IPS-15b (cell line): ENCODE data around the gene TAS2R31.
"Not testable (repeated sequence)": the region's sequence is repeated elsewhere in the genome, so short reads cannot be mapped to it uniquely, and the experiment has no call there.

Experiments used
- H3K27me3 ChIP-seq: one replicate; pipeline ENCODE4 v1.6.1; 2013; ENCODE audit warnings: low read length; ENCODE audit not compliant: control insufficient read depth, insufficient read depth
- H3K36me3 ChIP-seq: one replicate; pipeline ENCODE4 v1.6.1; 2013; ENCODE audit warnings: low read length; ENCODE audit not compliant: control insufficient read depth, insufficient read depth
- H3K4me1 ChIP-seq: one replicate; pipeline ENCODE4 v1.6.1; 2013; ENCODE audit warnings: mild to moderate bottlenecking, low read length; ENCODE audit not compliant: control insufficient read depth, insufficient read depth
- H3K4me3 ChIP-seq: one replicate; pipeline ENCODE4 v1.5.1; 2013; ENCODE audit warnings: low read depth, low read length
- H3K9ac ChIP-seq: one replicate; pipeline ENCODE4 v1.6.1; 2013; ENCODE audit warnings: low read depth, mild to moderate bottlenecking, low read length
- H3K9me3 ChIP-seq: one replicate; pipeline ENCODE4 v1.6.1; 2013; ENCODE audit warnings: mild to moderate bottlenecking, low read length; ENCODE audit not compliant: control insufficient read depth, insufficient read depth

The TAS2R31 gene, protein sequence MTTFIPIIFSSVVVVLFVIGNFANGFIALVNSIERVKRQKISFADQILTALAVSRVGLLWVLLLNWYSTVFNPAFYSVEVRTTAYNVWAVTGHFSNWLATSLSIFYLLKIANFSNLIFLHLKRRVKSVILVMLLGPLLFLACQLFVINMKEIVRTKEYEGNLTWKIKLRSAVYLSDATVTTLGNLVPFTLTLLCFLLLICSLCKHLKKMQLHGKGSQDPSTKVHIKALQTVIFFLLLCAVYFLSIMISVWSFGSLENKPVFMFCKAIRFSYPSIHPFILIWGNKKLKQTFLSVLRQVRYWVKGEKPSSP

DNA sequence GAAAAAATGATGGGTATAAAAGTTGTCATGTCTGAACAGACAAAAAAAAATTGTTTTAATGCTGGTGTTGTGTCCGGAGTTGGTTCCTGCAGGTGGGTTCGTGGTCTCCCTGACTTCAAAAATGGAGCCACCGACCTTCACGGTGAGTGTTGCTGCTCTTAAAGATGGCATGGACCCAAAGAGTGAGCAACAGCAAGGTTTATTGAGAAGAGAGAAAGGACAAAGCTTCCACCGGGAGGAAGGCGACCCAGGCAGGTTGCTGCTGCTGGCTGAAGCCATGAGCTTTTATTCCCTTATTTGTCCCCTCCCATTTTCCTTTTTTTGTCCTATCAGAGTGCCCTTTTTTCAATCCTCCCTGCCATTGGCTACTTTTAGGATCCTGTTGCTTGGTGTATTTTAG is at the start of gene TAS2R31:
Gene TAS2R31, minus strand, starts transcription at position 101 of the 400 bp plus-strand sequence. Its CDS starts 72 bp downstream, at position 29.
- Histone ChIP-seq H3K9me3 (no peaks in the 10 kb centered on the region), H3K9ac (no peak within 1 kb of the TSS), H3K36me3 (no peaks in the 10 kb centered on the region), H3K4me1 (no peaks in the 10 kb centered on the region), H3K4me3 (no peak within 1 kb of the TSS), H3K27me3 (no peaks in the 10 kb centered on the region)

DNA sequence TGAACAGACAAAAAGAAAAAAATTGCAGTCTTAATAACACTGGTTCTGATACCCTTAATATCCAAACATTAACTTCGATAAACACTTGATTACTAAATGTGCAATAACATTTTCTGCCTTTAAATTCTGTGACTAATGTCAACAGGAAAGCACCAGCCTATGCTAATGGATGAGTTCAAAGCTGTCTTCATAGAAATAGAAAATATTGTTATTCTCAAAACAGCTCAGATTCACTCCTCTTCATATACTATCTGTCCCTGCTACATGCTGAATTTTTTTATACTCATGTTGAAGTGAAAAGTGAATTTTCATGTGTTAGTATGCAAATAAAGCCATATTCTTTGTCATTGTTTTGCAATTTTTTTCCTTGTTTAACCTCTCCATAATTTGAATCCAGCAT is 47.0 kb upstream of the TAS2R31 start:
- H3K4me1 ChIP-seq, result no peaks in the 10 kb centered on the region
- no peak overlapping the region for H3K4me3 ChIP-seq
- H3K36me3 ChIP-seq, result no peaks in the 10 kb centered on the region
- H3K9me3 ChIP-seq, result no peaks in the 10 kb centered on the region
- H3K27me3 ChIP-seq, result no peaks in the 10 kb centered on the region
- H3K9ac ChIP-seq, result no peak overlapping the region

DNA sequence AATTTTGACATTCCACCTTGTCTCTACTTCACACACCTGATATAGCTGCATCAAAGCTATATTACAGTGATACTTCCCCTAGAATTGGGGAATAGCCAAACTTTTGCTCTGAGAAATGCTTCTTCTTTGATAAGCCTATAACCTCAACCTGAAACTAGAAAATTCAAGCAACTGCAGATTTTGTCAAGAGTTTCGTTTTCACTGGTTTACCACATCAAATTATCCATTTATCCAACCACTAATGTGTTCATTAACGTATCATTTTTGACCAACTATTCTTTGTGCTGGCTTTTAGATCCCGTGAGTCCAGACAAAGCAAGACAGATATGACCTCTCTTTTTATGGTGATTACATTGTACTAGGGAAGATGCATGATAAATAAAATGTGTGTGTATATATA is 44.4 kb upstream of the TAS2R31 start:
- Histone ChIP-seq H3K36me3 (no peaks in the 10 kb centered on the region), H3K9ac (no peak overlapping the region), H3K4me1 (peaks cover 8% of the 10 kb centered on the region), H3K4me3 (no peak overlapping the region), H3K27me3 (peaks cover 2% of the 10 kb centered on the region), H3K9me3 (no peaks in the 10 kb centered on the region)

DNA sequence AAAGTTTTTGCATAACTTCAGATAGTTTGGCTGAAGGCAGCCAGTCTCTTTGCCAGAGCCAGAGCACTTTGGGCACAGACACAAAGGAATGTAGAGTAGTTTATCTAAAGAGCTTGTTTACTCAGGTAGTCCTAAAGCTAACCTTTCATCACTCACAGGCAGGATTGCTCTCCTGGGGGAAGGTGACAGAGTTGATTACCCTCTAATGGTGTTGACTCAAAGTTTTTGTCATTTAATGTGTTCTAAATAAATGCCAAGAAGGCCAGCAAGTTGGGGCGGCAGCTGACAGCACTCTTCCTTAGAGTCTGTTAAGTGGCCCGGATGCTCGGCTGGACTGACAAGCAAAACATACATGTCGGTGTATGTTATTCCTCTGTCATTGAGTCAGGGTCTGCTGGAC is 40.2 kb upstream of the TAS2R31 start:
- Histone ChIP-seq H3K4me1 (peaks cover 11% of the 10 kb centered on the region), H3K9me3 (no peaks in the 10 kb centered on the region), H3K4me3 (no peak overlapping the region), H3K27me3 (peaks cover 9% of the 10 kb centered on the region), H3K9ac (no peak overlapping the region), H3K36me3 (no peaks in the 10 kb centered on the region)

DNA sequence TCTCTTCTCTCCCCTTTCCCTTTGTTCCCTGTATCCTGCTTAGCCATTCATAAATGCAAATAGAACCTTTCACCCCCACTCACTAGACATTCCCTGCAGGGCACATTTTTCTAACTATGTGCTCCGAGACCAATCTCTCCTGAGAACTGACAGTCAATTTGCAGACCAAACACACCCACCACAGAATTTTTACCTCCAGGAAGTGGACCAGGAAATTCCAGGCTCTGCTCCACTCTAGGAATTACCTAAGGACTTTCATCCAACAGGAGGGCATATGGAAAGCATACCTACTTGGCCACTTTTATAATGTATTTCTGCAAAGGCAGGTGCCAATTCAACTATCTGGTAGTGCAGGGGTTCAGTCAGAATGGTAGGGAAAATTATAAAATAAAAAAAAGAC is 39.8 kb upstream of the TAS2R31 start:
- Histone ChIP-seq H3K9me3 (no peaks in the 10 kb centered on the region), H3K27me3 (peaks cover 9% of the 10 kb centered on the region), H3K9ac (no peak overlapping the region), H3K36me3 (no peaks in the 10 kb centered on the region), H3K4me1 (peaks cover 11% of the 10 kb centered on the region), H3K4me3 (no peak overlapping the region)

DNA sequence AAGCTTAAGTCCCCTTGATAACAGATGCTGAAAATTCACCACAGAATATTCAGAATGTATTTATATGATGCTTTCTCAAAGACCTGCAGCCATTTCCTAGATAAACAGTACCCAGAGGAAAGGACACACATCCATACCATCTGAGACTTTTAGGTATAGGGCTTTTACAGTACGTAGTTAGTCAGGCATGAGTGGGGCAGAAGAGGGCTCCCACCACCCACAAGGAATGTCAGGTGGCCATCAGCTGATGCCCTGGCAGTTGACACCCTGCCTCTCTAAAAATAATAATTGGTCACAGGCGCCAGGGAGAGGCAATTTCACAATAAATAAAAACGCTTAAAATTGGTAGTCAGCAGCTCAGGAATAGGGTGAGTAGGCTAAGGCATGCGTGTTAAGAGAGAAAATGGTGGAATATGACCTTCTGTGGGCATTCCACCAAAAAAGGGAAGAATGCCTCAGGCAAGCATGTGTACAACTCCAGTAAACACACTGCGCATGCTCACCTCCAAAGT is 38.7 kb upstream of the TAS2R31 start:
- Histone ChIP-seq H3K4me3 (no peak overlapping the region), H3K4me1 (peaks cover 11% of the 10 kb centered on the region), H3K9me3 (no peaks in the 10 kb centered on the region), H3K27me3 (peaks cover 9% of the 10 kb centered on the region), H3K9ac (no peak overlapping the region), H3K36me3 (no peaks in the 10 kb centered on the region)

DNA sequence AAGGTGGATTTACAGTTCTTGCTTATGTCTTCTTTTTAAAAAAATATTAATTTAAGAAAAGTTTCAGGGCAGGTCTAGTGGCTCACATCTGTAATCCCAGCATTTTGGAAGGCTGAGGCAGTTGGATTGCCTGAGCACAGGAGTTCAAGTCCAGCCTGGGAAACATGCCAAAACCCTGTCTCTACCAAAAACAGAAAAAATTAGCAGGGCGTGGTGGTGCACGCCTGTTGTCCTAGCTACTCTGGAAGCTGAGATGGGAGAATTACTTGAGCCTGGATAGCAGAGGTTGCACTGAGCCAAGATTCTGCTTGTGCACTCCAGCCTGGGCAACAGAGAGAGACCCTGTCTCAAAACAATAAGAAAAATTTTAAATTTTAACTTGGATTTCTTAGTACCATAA is 36.3 kb upstream of the TAS2R31 start:
- Histone ChIP-seq H3K4me1 (peaks cover 11% of the 10 kb centered on the region), H3K36me3 (no peaks in the 10 kb centered on the region), H3K9me3 (no peaks in the 10 kb centered on the region), H3K4me3 (no peak overlapping the region), H3K27me3 (peaks cover 9% of the 10 kb centered on the region), H3K9ac (no peak overlapping the region)

DNA sequence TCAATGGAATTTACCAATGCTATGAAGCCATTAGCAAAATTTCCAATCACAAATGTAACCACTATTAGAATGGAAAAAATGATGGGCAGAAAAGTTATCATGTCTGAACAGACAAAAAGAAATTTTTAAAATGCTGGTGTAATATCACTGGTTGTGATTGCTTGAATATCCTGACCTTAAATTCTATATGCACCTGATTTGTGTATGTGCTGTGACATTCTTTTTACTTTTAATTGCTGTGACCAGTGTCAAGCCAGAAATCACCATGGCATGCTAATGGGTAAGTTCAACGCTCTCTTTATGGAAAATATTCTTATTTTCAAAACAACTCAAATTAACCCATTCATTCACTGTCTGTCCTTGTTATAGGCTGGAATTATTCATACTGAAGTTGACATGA is 31.0 kb upstream of the TAS2R31 start, which contains the start of gene TAS2R46:
Gene TAS2R46, minus strand, starts transcription at position 101 of the 400 bp plus-strand sequence. Its CDS starts 0 bp downstream, at position 101.
- H3K4me3 ChIP-seq, H3K27me3 ChIP-seq, H3K9me3 ChIP-seq, H3K4me1 ChIP-seq, H3K36me3 ChIP-seq, H3K9ac ChIP-seq: not testable (repeated sequence)

DNA sequence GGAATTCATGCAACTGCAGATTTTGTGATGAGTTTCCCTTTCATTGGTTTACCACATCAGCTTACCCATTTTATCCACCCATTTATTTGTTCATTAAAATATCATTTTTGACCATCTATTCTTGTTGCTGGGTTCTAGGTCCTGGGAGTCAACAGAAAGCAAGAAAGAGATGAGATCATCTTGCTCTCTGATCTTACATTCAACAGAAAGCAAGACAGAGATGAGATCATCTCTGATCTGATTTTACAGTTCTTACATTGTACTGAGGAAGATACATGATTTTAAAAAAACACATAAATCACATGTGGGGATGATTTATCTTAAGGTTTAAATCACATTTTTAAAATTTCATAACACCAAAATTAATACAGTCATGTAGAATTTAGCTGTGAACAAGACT is 28.6 kb upstream of the TAS2R31 start:
- H3K27me3 ChIP-seq, result no peaks in the 10 kb centered on the region
- H3K9me3 ChIP-seq, result no peaks in the 10 kb centered on the region
- H3K9ac ChIP-seq, result no peak overlapping the region
- no peaks in the 10 kb centered on the region for H3K36me3 ChIP-seq
- no peak overlapping the region for H3K4me3 ChIP-seq
- H3K4me1 ChIP-seq, result no peaks in the 10 kb centered on the region

DNA sequence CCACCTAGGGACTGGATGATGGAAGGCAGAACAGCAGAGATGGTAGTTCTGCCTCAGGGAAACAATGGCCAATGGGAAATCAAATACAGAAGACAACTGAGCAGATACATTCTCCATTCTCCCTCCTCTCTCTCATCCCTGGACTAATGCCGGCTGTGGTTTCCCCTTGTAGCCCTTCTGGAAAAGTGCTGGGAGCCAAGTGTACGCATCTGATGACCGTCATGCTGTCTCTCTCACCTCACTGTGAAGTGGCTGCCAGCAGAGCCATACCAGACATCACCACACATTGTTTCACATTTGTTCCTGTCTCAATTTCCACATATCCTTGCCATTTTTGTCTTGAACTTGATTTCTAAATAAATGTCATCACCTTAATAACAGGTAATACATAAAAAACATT is 27.8 kb upstream of the TAS2R31 start:
- Histone ChIP-seq H3K4me1 (no peaks in the 10 kb centered on the region), H3K36me3 (no peaks in the 10 kb centered on the region), H3K4me3 (no peak overlapping the region), H3K27me3 (no peaks in the 10 kb centered on the region), H3K9ac (no peak overlapping the region), H3K9me3 (no peaks in the 10 kb centered on the region)

DNA sequence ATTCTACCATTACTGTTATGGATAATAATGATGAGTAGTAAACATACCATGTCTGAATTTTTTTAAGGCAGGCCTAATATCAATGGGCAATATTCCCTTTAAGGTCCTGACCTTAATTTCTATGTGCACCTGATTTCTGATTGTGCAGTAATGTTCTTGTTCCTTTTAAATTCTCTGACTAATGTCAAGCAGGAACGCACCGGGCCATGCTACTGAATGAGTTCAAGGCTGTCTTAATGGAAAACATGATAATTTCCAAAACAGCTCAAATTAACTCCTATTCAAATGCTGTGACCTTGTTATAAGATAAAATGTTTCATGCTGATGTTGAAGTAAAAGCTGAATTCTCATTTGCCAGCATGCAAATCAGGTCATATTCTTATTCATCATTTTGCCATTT is 24.1 kb upstream of the TAS2R31 start:
- no peak overlapping the region for H3K9ac ChIP-seq
- H3K4me3 ChIP-seq, result no peak overlapping the region
- H3K4me1 ChIP-seq, result no peaks in the 10 kb centered on the region
- no peaks in the 10 kb centered on the region for H3K27me3 ChIP-seq
- H3K36me3 ChIP-seq, result peaks cover 3% of the 10 kb centered on the region
- peaks cover 3% of the 10 kb centered on the region for H3K9me3 ChIP-seq

DNA sequence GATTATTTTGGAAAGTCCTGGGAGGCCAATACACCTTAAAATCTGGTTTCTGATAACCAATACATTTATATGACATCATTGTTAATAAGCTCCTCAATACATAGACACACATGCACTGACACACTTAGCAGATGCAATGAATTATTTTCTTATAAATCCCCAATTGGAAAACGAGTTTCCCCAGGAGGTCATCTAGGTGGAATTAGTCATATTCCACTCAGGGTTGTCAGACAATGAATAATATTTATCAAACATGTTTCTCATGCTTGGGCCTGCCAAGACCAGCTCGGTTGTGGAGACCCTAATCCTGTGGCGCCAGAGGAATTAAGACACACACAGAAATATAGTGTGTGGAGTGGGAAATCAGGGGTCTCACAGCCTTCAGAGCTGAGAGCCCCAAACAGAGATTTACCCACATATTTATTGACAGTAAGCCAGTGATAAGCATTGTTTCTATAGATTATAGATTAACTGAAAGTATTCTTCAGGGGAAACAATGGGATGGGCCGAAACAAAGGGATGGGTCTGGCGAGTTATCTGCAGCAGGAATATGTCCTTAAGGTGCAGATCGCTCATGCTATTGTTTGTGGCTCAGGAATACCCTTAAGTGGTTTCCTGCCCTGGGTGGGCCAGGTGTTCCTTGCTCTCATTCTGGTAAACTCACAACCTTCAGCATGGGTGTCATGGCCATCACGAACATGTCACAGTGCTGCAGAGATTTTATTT is 18.8 kb upstream of the TAS2R31 start:
- H3K4me1 ChIP-seq, H3K36me3 ChIP-seq, H3K4me3 ChIP-seq, H3K27me3 ChIP-seq, H3K9me3 ChIP-seq, H3K9ac ChIP-seq: not testable (repeated sequence)
